B cell (primary cell): ENCODE data around the gene OR10C1. TPM values are rescaled to one million over a fixed set of nuclear protein-coding genes. Genes with fewer than 3 reads are reported as not detected.

Source experiments
- ATAC-seq: fragments of 200-7000 bp; cut with Tn5 transposase; one replicate; pipeline ENCODE4 v1.10.0; 2021; ENCODE audit warnings: low read depth, mild to moderate bottlenecking, moderate number of reproducible peaks, moderate library complexity
- CTCF ChIA-PET: fragments of 350-600 bp; sonication (Branson Sonifier 250); formaldehyde crosslinking; loops from one replicate; lab custom pipeline; 2021; ENCODE audit warnings: antibody characterized with exemption, inconsistent platforms; lab: Charles Lee
- POLR2A ChIA-PET: fragments of 350-600 bp; sonication (Branson Sonifier 250); formaldehyde crosslinking; loops from one replicate; lab custom pipeline; 2021; ENCODE audit warnings: antibody characterized with exemption; lab: Charles Lee
- DNase-seq: peaks from one replicate; pipeline ENCODE4 v3.0.0; 2013
- H2AFZ ChIP-seq: 2 replicates; pipeline ENCODE4 v1.6.1; 2012; ENCODE audit warnings: mild to moderate bottlenecking, low read depth, low read length; ENCODE audit not compliant: insufficient read depth, poor library complexity, severe bottlenecking
- H3K27ac ChIP-seq, 2 donors: 1 replicate in 1 of 2; 2 replicates in 1 of 2; pipeline ENCODE4 v1.5.1; 2012 to 2013; ENCODE audit warnings: low read length in 2 of 2, mild to moderate bottlenecking in 2 of 2, moderate library complexity in 1 of 2
- H3K27me3 ChIP-seq, 4 experiments: fragments of 200-600 bp in 1 of 4; sonication (generic) in 1 of 4; replicated peaks in 1 of 4; 1 replicate in 2 of 4; 2 replicates in 2 of 4; pipeline versions ENCODE4 v1.6.1 to v1.7.0; 2013 to 2016; ENCODE audit warnings: low read length in 3 of 4, mild to moderate bottlenecking in 2 of 4, mixed read lengths in 1 of 4, moderate library complexity in 1 of 4; ENCODE audit not compliant: insufficient read depth in 4 of 4, control insufficient read depth in 3 of 4; ENCODE audit errors: control extremely low read depth in 1 of 4
- H3K36me3 ChIP-seq, 2 experiments: replicated peaks in 1 of 2; 1 replicate in 1 of 2; 2 replicates in 1 of 2; pipeline versions ENCODE4 v1.6.1 to v1.7.1; 2013; ENCODE audit warnings: low read length in 1 of 2; ENCODE audit not compliant: insufficient read depth in 2 of 2, control insufficient read depth in 1 of 2; ENCODE audit errors: control extremely low read depth in 1 of 2, extremely low read depth in 1 of 2
- H3K4me1 ChIP-seq, 2 donors: fragments of 200-600 bp in 1 of 2; sonication (generic) in 1 of 2; 1 replicate in 1 of 2; 2 replicates in 1 of 2; pipeline versions ENCODE4 v1.5.1 to v1.6.1; 2013 to 2017; ENCODE audit warnings: low read length in 2 of 2; ENCODE audit not compliant: control insufficient read depth in 2 of 2, insufficient read depth in 2 of 2
- H3K4me2 ChIP-seq: replicated peaks from 2 replicates; pipeline ENCODE3; 2012; ENCODE audit warnings: mild to moderate bottlenecking, low read depth, low read length; ENCODE audit not compliant: poor library complexity, severe bottlenecking
- H3K4me3 ChIP-seq, 5 experiments: fragments of 200-600 bp in 1 of 5; sonication (generic) in 1 of 5; 1 replicate in 3 of 5; 2 replicates in 2 of 5; pipeline versions ENCODE4 v1.5.1 to v1.7.0; 2011 to 2016; ENCODE audit warnings: low read length in 4 of 5, mild to moderate bottlenecking in 4 of 5, low read depth in 2 of 5, control low read depth in 1 of 5, moderate library complexity in 1 of 5; ENCODE audit not compliant: insufficient read depth in 1 of 5; ENCODE audit errors: control extremely low read depth in 1 of 5, extremely low read depth in 1 of 5
- H3K79me2 ChIP-seq: fragments of 200-600 bp; sonication (generic); one replicate; pipeline ENCODE4 v1.6.0; 2016; ENCODE audit warnings: low read length; ENCODE audit not compliant: control insufficient read depth, insufficient read depth
- H3K9ac ChIP-seq: fragments of 200-600 bp; sonication (generic); 2 replicates; pipeline ENCODE4 v1.6.1; 2017; ENCODE audit warnings: mild to moderate bottlenecking, low read length, moderate library complexity
- H3K9me3 ChIP-seq, 3 donors: one replicate each; pipeline versions ENCODE4 v1.6.1 to v1.7.1; 2013; ENCODE audit warnings: low read length in 2 of 3; ENCODE audit not compliant: control insufficient read depth in 2 of 3, insufficient read depth in 1 of 3; ENCODE audit errors: control extremely low read depth in 1 of 3
- H4K20me1 ChIP-seq: 2 replicates; pipeline ENCODE4 v1.6.0; 2012; ENCODE audit warnings: mild to moderate bottlenecking, low read length; ENCODE audit not compliant: insufficient read depth, control insufficient read depth, poor library complexity, severe bottlenecking
- H3K27ac Mint-ChIP-seq: one replicate; pipeline ENCODE4 v1.8.0; 2021; ENCODE audit warnings: mixed read lengths
- H3K27me3 Mint-ChIP-seq: one replicate; pipeline ENCODE4 v1.8.0; 2021; ENCODE audit warnings: mixed read lengths
- H3K4me1 Mint-ChIP-seq: one replicate; pipeline ENCODE4 v1.8.0; 2021; ENCODE audit warnings: mixed read lengths
- H3K4me3 Mint-ChIP-seq: one replicate; pipeline ENCODE4 v1.8.0; 2021; ENCODE audit warnings: mixed read lengths
- H3K9me3 Mint-ChIP-seq: one replicate; pipeline ENCODE4 v1.8.0; 2022; ENCODE audit warnings: mixed read lengths; ENCODE audit not compliant: insufficient read depth
- EZH2 ChIP-seq: IDR thresholded peaks from 2 replicates; pipeline ENCODE4 v1.6.1; 2012; ENCODE audit warnings: borderline replicate concordance, low read depth, mild to moderate bottlenecking, moderate library complexity, low read length; ENCODE audit not compliant: insufficient read depth, poor library complexity, severe bottlenecking
- WGBS: methylation state at CpG from one replicate; pipeline ENCODE4 v1.1.5; 2013; ENCODE audit warnings: missing lambda C conversion rate; ENCODE audit not compliant: insufficient coverage; 5-methylcytosine and 5-hydroxymethylcytosine counted together
- intact Hi-C: fragments of 100-400 bp; cut with micrococcal nuclease; formaldehyde crosslinking; loops from one replicate; pipeline ENCODE4 v1.10.0; 2022
- polyA plus RNA-seq: library from polyadenylated mRNA; depleted of rRNA; stranded (reverse); fragments of >200 nt; gene quantifications from 2 replicates; pipeline ENCODE4 v1.2.3, GENCODE V29; 2012
- total RNA-seq, 2 donors: library from RNA; stranded (reverse); fragments of 120-200 nt in 1 of 2; gene quantifications; 1 replicate in 1 of 2; 2 replicates in 1 of 2; pipeline versions ENCODE4 v1.2.3 to v1.2.4, GENCODE V29; 2013 to 2022
- TF ChIP-seq, protein P1 (sequence below): fragments of 200-600 bp; IDR thresholded peaks from one replicate; pipeline ENCODE4 v1.8.0; 2022; ENCODE audit warnings: antibody characterized with exemption, mild to moderate bottlenecking

The OR10C1 gene
- total and polyA plus RNA-seq, 2 donors (not counting 1 experiment from before 2014, with no cell fraction given): not detected

- Mint-ChIP-seq H3K27ac (no peak overlapping the region), H3K27me3 (peaks cover 25% of the 10 kb centered on the region), H3K4me3 (no peak overlapping the region), H3K4me1 (no peaks in the 10 kb centered on the region), H3K9me3 (no peaks in the 10 kb centered on the region)
- H3K79me2 ChIP-seq: no peaks in the 10 kb centered on the region
- H3K4me3 ChIP-seq: no peak overlapping the region
- no peaks in the 10 kb centered on the region for H4K20me1 ChIP-seq
- ChIA-PET CTCF (no interaction called here), POLR2A (no interaction called here)
- no peaks in the 10 kb centered on the region for H3K4me1 ChIP-seq
- TF ChIP-seq, protein P1, sequence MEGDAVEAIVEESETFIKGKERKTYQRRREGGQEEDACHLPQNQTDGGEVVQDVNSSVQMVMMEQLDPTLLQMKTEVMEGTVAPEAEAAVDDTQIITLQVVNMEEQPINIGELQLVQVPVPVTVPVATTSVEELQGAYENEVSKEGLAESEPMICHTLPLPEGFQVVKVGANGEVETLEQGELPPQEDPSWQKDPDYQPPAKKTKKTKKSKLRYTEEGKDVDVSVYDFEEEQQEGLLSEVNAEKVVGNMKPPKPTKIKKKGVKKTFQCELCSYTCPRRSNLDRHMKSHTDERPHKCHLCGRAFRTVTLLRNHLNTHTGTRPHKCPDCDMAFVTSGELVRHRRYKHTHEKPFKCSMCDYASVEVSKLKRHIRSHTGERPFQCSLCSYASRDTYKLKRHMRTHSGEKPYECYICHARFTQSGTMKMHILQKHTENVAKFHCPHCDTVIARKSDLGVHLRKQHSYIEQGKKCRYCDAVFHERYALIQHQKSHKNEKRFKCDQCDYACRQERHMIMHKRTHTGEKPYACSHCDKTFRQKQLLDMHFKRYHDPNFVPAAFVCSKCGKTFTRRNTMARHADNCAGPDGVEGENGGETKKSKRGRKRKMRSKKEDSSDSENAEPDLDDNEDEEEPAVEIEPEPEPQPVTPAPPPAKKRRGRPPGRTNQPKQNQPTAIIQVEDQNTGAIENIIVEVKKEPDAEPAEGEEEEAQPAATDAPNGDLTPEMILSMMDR: no peak
- no peak for TF ChIP-seq EZH2
- no peaks in the 10 kb centered on the region for H3K36me3 ChIP-seq
- H3K27me3 ChIP-seq: peaks cover 0 to 11% (median 0%) of the 10 kb centered on the region in 4 experiments
- H3K4me2 ChIP-seq: no peak overlapping the region
- H3K9me3 ChIP-seq: no peaks in the 10 kb centered on the region
- no peak for DNase-seq
- no peak overlapping the region for H3K27ac ChIP-seq
- ATAC-seq: no peak
- no peak overlapping the region for H2AFZ ChIP-seq
- no peak overlapping the region for H3K9ac ChIP-seq
- WGBS: no CpG with 5 or more reads among the region's 2 CpGs
- intact Hi-C loops: no loop called here
Observed at GRCh38 chr6:29399525-29399924, 39.6 kb upstream of the OR10C1 start.

DNA sequence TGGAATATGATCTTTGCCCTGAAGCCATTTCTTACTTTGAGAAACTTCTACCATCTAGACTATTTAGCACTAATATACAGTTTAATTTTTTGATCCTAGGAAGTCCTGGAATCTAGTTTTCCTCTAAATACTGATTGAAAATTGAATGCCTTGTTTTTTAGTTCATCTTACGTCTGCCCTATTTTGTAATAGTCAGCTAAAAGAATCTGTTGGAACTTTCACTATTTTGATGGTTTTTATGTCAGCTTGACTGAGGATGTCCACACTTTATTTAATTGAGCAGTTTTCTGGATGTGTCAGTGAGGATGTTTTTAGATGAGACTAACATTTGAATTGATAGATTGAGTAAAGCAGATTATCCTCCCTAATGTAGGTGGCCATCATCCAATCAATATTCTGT, 35.3 kb upstream of the OR10C1 start:
- H3K9me3 Mint-ChIP-seq: peaks cover 2% of the 10 kb centered on the region
- peaks cover 0 to 8% (median 0%) of the 10 kb centered on the region in 4 experiments for H3K27me3 ChIP-seq
- DNase-seq: no peak
- ChIA-PET POLR2A (no interaction called here), CTCF (no interaction called here)
- H3K9ac ChIP-seq: no peak overlapping the region
- no peaks in the 10 kb centered on the region for H3K4me1 Mint-ChIP-seq
- TF ChIP-seq, protein P1: no peak
- no peak for TF ChIP-seq EZH2
- no peak overlapping the region for H3K27ac Mint-ChIP-seq
- H3K4me3 ChIP-seq: no peak overlapping the region
- no peak overlapping the region for H3K4me2 ChIP-seq
- H3K9me3 ChIP-seq: no peaks in the 10 kb centered on the region
- no peak for ATAC-seq
- H3K4me3 Mint-ChIP-seq: no peak overlapping the region
- H3K36me3 ChIP-seq: no peaks in the 10 kb centered on the region
- no peaks in the 10 kb centered on the region for H4K20me1 ChIP-seq
- H3K27me3 Mint-ChIP-seq: peaks cover 22% of the 10 kb centered on the region
- H3K4me1 ChIP-seq: no peaks in the 10 kb centered on the region
- 80% methylated on average over 1 of the region's 1 CpG for WGBS
- intact Hi-C loops: no loop called here
- no peaks in the 10 kb centered on the region for H3K79me2 ChIP-seq
- no peak overlapping the region for H2AFZ ChIP-seq
- no peak overlapping the region for H3K27ac ChIP-seq
